Loucy (cell line): ENCODE data around the gene SLC45A3.

ENCODE experiments used
- EZH2phosphoT487 ChIP-seq: fragments of 200-600 bp; IDR thresholded peaks from 2 replicates; pipeline ENCODE4 v1.6.1; 2018; ENCODE audit warnings: antibody characterized with exemption, mild to moderate bottlenecking, moderate library complexity, borderline replicate concordance
- TF ChIP-seq, protein P1 (sequence below): fragments of 200-600 bp; sonication (generic); conservative IDR thresholded peaks from 2 replicates; pipeline ENCODE4 v1.5.1; 2014; ENCODE audit warnings: mild to moderate bottlenecking, antibody characterized with exemption, low read length

DNA sequence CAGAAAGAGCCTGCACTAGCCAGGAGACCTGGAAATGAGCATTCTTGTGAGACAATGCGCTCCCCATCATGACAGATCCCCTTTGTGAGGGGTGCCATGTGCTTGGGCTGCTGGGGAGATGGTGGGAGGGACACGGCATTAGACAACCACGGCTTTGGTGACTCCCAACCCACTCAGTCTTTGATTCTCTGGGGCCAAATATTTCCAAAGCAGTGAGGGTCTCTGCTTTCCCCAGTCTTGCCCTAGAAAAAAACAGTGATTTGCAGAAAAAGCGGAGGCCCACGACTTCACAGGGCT lies 10.2 kb downstream of the SLC45A3 start:
- TF ChIP-seq, protein P1, sequence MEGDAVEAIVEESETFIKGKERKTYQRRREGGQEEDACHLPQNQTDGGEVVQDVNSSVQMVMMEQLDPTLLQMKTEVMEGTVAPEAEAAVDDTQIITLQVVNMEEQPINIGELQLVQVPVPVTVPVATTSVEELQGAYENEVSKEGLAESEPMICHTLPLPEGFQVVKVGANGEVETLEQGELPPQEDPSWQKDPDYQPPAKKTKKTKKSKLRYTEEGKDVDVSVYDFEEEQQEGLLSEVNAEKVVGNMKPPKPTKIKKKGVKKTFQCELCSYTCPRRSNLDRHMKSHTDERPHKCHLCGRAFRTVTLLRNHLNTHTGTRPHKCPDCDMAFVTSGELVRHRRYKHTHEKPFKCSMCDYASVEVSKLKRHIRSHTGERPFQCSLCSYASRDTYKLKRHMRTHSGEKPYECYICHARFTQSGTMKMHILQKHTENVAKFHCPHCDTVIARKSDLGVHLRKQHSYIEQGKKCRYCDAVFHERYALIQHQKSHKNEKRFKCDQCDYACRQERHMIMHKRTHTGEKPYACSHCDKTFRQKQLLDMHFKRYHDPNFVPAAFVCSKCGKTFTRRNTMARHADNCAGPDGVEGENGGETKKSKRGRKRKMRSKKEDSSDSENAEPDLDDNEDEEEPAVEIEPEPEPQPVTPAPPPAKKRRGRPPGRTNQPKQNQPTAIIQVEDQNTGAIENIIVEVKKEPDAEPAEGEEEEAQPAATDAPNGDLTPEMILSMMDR, result no peak
- TF ChIP-seq EZH2phosphoT487, result no peak
